H1 (cell line): Measurements from ENCODE around the gene ACADVL. TPM values are rescaled to one million over a fixed set of nuclear protein-coding genes. Genes with fewer than 3 reads are reported as not detected.

Source experiments
- CTCF ChIA-PET: fragments of 300-600 bp; sonication (Branson Sonifier 250); formaldehyde crosslinking; loops from one replicate; lab custom pipeline; 2021; ENCODE audit not compliant: partially characterized antibody; lab: Charles Lee
- POLR2A ChIA-PET: fragments of 300-600 bp; sonication (Branson Sonifier 250); formaldehyde crosslinking; loops from one replicate; lab custom pipeline; 2021; ENCODE audit warnings: inconsistent platforms; ENCODE audit not compliant: partially characterized antibody; lab: Charles Lee
- DNase-seq, 2 experiments: peaks; one replicate each; pipeline versions ENCODE4 v3.0.0 to v3.0.0-alpha.2; 2010 to 2022; ENCODE audit warnings: low spot score in 2 of 2, low read depth in 1 of 2, mixed read lengths in 1 of 2
- FAIRE-seq: peaks from 2 replicates; lab custom pipeline; 2011; peaks lifted over from hg19 to GRCh38; lab: Jason Lieb, UNC
- H2AFZ ChIP-seq: 2 replicates; pipeline ENCODE4 v1.8.1; 2012; ENCODE audit warnings: low read length, inconsistent platforms
- H2AK5ac ChIP-seq: 2 replicates; pipeline ENCODE4 v1.6.1; 2013; ENCODE audit warnings: low read depth, low read length
- H2BK120ac ChIP-seq: replicated peaks from 2 replicates; pipeline ENCODE3; 2013; ENCODE audit warnings: low read depth, low read length, inconsistent platforms
- H2BK12ac ChIP-seq: 2 replicates; pipeline ENCODE4 v1.6.1; 2013; ENCODE audit warnings: low read depth, low read length
- H2BK15ac ChIP-seq: 2 replicates; pipeline ENCODE4 v1.6.1; 2013; ENCODE audit warnings: low read length
- H2BK20ac ChIP-seq: 2 replicates; pipeline ENCODE4 v1.6.1; 2013; ENCODE audit warnings: low read length
- H2BK5ac ChIP-seq: 2 replicates; pipeline ENCODE4 v1.6.1; 2013; ENCODE audit warnings: low read depth, low read length
- H3K14ac ChIP-seq: 2 replicates; pipeline ENCODE4 v1.6.1; 2013; ENCODE audit warnings: inconsistent platforms; ENCODE audit not compliant: insufficient read length
- H3K18ac ChIP-seq: 2 replicates; pipeline ENCODE4 v1.6.1; 2013; ENCODE audit warnings: low read length; ENCODE audit errors: extremely low read depth
- H3K23ac ChIP-seq: 2 replicates; pipeline ENCODE4 v1.6.1; 2013; ENCODE audit warnings: inconsistent platforms; ENCODE audit not compliant: insufficient read length
- H3K23me2 ChIP-seq: 2 replicates; pipeline ENCODE4 v1.6.1; 2013; ENCODE audit warnings: low read depth, low read length
- H3K27ac ChIP-seq: 2 replicates; pipeline ENCODE4 v1.6.1; 2011; ENCODE audit warnings: low read depth, low read length, inconsistent platforms
- H3K27me3 ChIP-seq, 4 experiments: replicated peaks in 1 of 4; 1 replicate in 1 of 4; 2 replicates in 3 of 4; pipeline versions ENCODE4 v1.6.1 to v1.8.1; 2011 to 2013; ENCODE audit warnings: low read length in 3 of 4, mild to moderate bottlenecking in 3 of 4, inconsistent platforms in 2 of 4, mixed read lengths in 2 of 4, moderate library complexity in 1 of 4; ENCODE audit not compliant: control insufficient read depth in 3 of 4, insufficient read depth in 3 of 4; ENCODE audit errors: extremely low read depth in 1 of 4
- H3K36me3 ChIP-seq, 4 experiments: 2 replicates each; pipeline versions ENCODE4 v1.6.1 to v1.8.1; 2011 to 2013; ENCODE audit warnings: mild to moderate bottlenecking in 4 of 4, low read length in 3 of 4, moderate library complexity in 2 of 4, control low read depth in 1 of 4, inconsistent platforms in 1 of 4; ENCODE audit not compliant: insufficient read depth in 4 of 4, control insufficient read depth in 2 of 4
- H3K4ac ChIP-seq: replicated peaks from 2 replicates; pipeline ENCODE3; 2013; ENCODE audit warnings: low read length, low read depth, mixed read lengths, inconsistent platforms; ENCODE audit not compliant: insufficient read length
- H3K4me1 ChIP-seq, 4 experiments: replicated peaks in 1 of 4; 1 replicate in 1 of 4; 2 replicates in 3 of 4; pipeline versions ENCODE4 v1.6.1 to v1.8.1; 2011 to 2013; ENCODE audit warnings: low read length in 3 of 4, inconsistent platforms in 2 of 4, mixed read lengths in 1 of 4; ENCODE audit not compliant: insufficient read depth in 4 of 4, control insufficient read depth in 3 of 4
- H3K4me2 ChIP-seq, 2 experiments: 2 replicates each; pipeline versions ENCODE4 v1.6.1 to v1.8.1; 2011 to 2013; ENCODE audit warnings: low read depth in 2 of 2, low read length in 2 of 2, control low read depth in 1 of 2, inconsistent platforms in 1 of 2, mild to moderate bottlenecking in 1 of 2; ENCODE audit not compliant: insufficient read depth in 1 of 2
- H3K4me3 ChIP-seq, 4 experiments: fragments of 200-600, 300-600 bp in 1 of 4; sonication (generic), shearing (Covaris generic), sonication (Bioruptor Twin) in 1 of 4; 2 replicates each; pipeline versions ENCODE4 v1.5.1 to v1.8.1; 2011 to 2016; ENCODE audit warnings: low read length in 4 of 4, low read depth in 3 of 4, control low read depth in 2 of 4, inconsistent platforms in 2 of 4, mild to moderate bottlenecking in 2 of 4, mixed read lengths in 1 of 4, moderate library complexity in 1 of 4; ENCODE audit not compliant: insufficient read depth in 2 of 4; ENCODE audit errors: extremely low read depth in 1 of 4
- H3K56ac ChIP-seq: replicated peaks from 2 replicates; pipeline ENCODE3; 2013; ENCODE audit warnings: low read depth, mild to moderate bottlenecking, mixed read lengths, low read length, inconsistent platforms; ENCODE audit not compliant: insufficient read length
- H3K79me1 ChIP-seq: 2 replicates; pipeline ENCODE4 v1.6.1; 2013; ENCODE audit warnings: low read depth, low read length, control low read depth
- H3K79me2 ChIP-seq, 2 experiments: 2 replicates each; pipeline versions ENCODE4 v1.6.1 to v1.8.1; 2012 to 2013; ENCODE audit warnings: low read length in 2 of 2, mild to moderate bottlenecking in 2 of 2, inconsistent platforms in 1 of 2; ENCODE audit not compliant: insufficient read depth in 2 of 2, control insufficient read depth in 1 of 2
- H3K9ac ChIP-seq, 4 experiments: replicated peaks in 1 of 4; 1 replicate in 1 of 4; 2 replicates in 3 of 4; pipeline versions ENCODE4 v1.6.1 to v1.8.1; 2011 to 2013; ENCODE audit warnings: low read depth in 3 of 4, low read length in 3 of 4, control low read depth in 2 of 4, mild to moderate bottlenecking in 2 of 4, moderate library complexity in 2 of 4, inconsistent platforms in 1 of 4; ENCODE audit errors: extremely low read depth in 1 of 4
- H3K9me3 ChIP-seq, 2 experiments: 2 replicates each; pipeline versions ENCODE4 v1.6.1 to v1.8.1; 2012 to 2013; ENCODE audit warnings: mild to moderate bottlenecking in 2 of 2, moderate library complexity in 2 of 2, control low read depth in 1 of 2, inconsistent platforms in 1 of 2, low read depth in 1 of 2, low read length in 1 of 2, mixed read lengths in 1 of 2; ENCODE audit not compliant: insufficient read depth in 2 of 2
- H4K20me1 ChIP-seq, 2 experiments: replicated peaks in 1 of 2; 2 replicates each; pipeline versions ENCODE3 to v1.8.1; 2011 to 2013; ENCODE audit warnings: inconsistent platforms in 2 of 2, low read length in 2 of 2, mild to moderate bottlenecking in 1 of 2; ENCODE audit not compliant: insufficient read depth in 2 of 2, control insufficient read depth in 1 of 2
- H4K5ac ChIP-seq: 2 replicates; pipeline ENCODE4 v1.6.1; 2013; ENCODE audit warnings: low read length, low read depth, mixed read lengths, inconsistent platforms; ENCODE audit not compliant: insufficient read length
- H4K8ac ChIP-seq: 2 replicates; pipeline ENCODE4 v1.8.0; 2013; ENCODE audit warnings: mild to moderate bottlenecking, moderate library complexity, low read length, inconsistent platforms; ENCODE audit not compliant: insufficient read depth; ENCODE audit errors: extremely low read depth
- H4K91ac ChIP-seq: replicated peaks from 2 replicates; pipeline ENCODE3; 2013; ENCODE audit warnings: low read length, mixed read lengths, inconsistent platforms; ENCODE audit not compliant: insufficient read length
- EP300 ChIP-seq, 2 experiments: IDR thresholded peaks; 1 replicate in 1 of 2; 2 replicates in 1 of 2; pipeline ENCODE4 v1.6.1; 2011 to 2012; ENCODE audit warnings: low read depth in 2 of 2, low read length in 2 of 2, mild to moderate bottlenecking in 2 of 2, borderline replicate concordance in 1 of 2, inconsistent platforms in 1 of 2, moderate library complexity in 1 of 2
- HDAC6 ChIP-seq: IDR thresholded peaks from one replicate; pipeline ENCODE4 v1.7.1; 2012; ENCODE audit warnings: low read depth, mild to moderate bottlenecking, inconsistent platforms, low read length, moderate library complexity
- MAFK ChIP-seq: IDR thresholded peaks from 2 replicates; pipeline ENCODE4 v1.6.1; 2012; ENCODE audit warnings: low read depth, mild to moderate bottlenecking, improper control_type of control experiment, low read length
- WGBS, 2 experiments: shearing (Covaris generic) in 1 of 2; methylation state at CpG; one replicate each; pipeline versions ENCODE4 v1.1.6 to v1.1.7; 2013 to 2015; ENCODE audit warnings: low lambda C conversion rate in 2 of 2, mixed read lengths in 2 of 2, inconsistent platforms in 1 of 2, low coverage in 1 of 2, missing lambda C conversion rate in 1 of 2; ENCODE audit not compliant: insufficient replicate concordance in 2 of 2, insufficient coverage in 1 of 2, insufficient read length in 1 of 2; ENCODE audit errors: extremely low coverage in 1 of 2, missing lambda C conversion rate in 1 of 2; 5-methylcytosine and 5-hydroxymethylcytosine counted together
- polyA plus RNA-seq, 7 experiments: library from polyadenylated mRNA; depleted of rRNA in 3 of 7; stranded (reverse) in 5 of 7; unstranded in 2 of 7; fragments of >200 nt in 5 of 7; fragments of 200-250 nt in 2 of 7; gene quantifications; 1 replicate in 5 of 7; 2 replicates in 1 of 7; 4 replicates in 1 of 7; pipeline versions ENCODE4 v1.2.1 to v1.2.3, GENCODE V29; 2011 to 2013; ENCODE audit warnings: missing spikeins in 2 of 7, mixed read lengths in 2 of 7
- total RNA-seq: library from RNA; stranded (reverse); fragmentation: NEBNext Ultra II Directional; extraction: Animal tissue kit (Norgen Biotek cat#: 25700); gene quantifications from 2 replicates; pipeline ENCODE4 v1.2.1, GENCODE V29; 2021
- TF ChIP-seq, protein P1 (sequence below): IDR thresholded peaks from 2 replicates; pipeline ENCODE4 v1.6.1; 2011; ENCODE audit warnings: low read depth, mild to moderate bottlenecking, low read length; ENCODE audit not compliant: insufficient read depth

ACADVL gene
- total and polyA plus RNA-seq, 2 of the 8 experiments (the other 6 are each of a cell fraction or from before 2014, with no cell fraction given) = 181 to 231 TPM

DNA sequence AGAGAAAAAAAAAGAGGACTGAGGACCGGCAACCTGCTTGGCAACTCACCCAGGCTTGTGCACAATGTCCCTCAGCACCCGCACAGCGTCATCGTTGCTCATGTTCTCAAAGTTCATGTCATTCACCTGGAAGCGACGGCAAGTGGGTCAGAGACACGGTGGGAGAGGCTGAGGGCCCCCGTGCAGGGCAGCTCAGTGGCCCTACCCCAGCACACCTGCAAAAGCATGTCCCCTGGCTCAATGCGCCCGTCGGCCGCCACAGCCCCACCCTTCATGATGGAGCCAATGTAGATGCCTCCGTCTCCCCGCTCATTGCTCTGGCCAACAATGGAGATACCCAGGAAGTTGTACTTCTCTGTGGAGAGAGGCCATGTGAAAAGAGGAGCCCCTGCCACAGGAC, 9.2 kb downstream of the ACADVL start:
- H3K4me2 ChIP-seq = no peak overlapping the region
- FAIRE-seq = no peak

More for the DNA sequence above, 9.2 kb downstream of the ACADVL start:
- CTCF ChIA-PET = interaction anchor here (4.0 kb wide), 1 partner anchor 8 kb away, joined by 24 read pairs; the partner anchor contains the start of genes ACADVL and DLG4
- H2AFZ ChIP-seq = no peak overlapping the region
- no peak overlapping the region for H2BK20ac ChIP-seq
- no peak overlapping the region for H2BK120ac ChIP-seq
- H4K91ac ChIP-seq = no peak overlapping the region
- H3K9ac ChIP-seq = no peak overlapping the region
- peaks cover 15 to 56% (median 47%) of the 10 kb centered on the region in 4 experiments for H3K36me3 ChIP-seq
- no peaks in the 10 kb centered on the region; a peak in 1 of 7 replicates for H3K4me1 ChIP-seq
- no peak for DNase-seq
- H3K79me2 ChIP-seq = peaks cover 13 to 39% of the 10 kb centered on the region in 2 experiments
- H2BK12ac ChIP-seq = no peak overlapping the region
- no peak overlapping the region for H2BK15ac ChIP-seq
- H3K23ac ChIP-seq = no peak overlapping the region
- no peak overlapping the region for H3K4ac ChIP-seq
- no peak overlapping the region for H3K18ac ChIP-seq
- H3K27ac ChIP-seq = no peak overlapping the region
- no peak overlapping the region for H4K8ac ChIP-seq
- no peaks in the 10 kb centered on the region for H3K23me2 ChIP-seq
- peaks cover 10% of the 10 kb centered on the region for H3K79me1 ChIP-seq
- TF ChIP-seq HDAC6 = no peak
- no peak for TF ChIP-seq EP300 (IDR thresholded peaks at IDR 0.05; ENCODE audit: borderline replicate concordance in 1 of 2, low read depth in 2 of 2, low read length in 2 of 2)
- TF ChIP-seq, protein P1, sequence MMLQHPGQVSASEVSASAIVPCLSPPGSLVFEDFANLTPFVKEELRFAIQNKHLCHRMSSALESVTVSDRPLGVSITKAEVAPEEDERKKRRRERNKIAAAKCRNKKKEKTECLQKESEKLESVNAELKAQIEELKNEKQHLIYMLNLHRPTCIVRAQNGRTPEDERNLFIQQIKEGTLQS = no peak
- TF ChIP-seq MAFK = no peak
- H2AK5ac ChIP-seq = no peak overlapping the region
- no peak overlapping the region for H3K14ac ChIP-seq
- H3K4me3 ChIP-seq = no peak overlapping the region
- H4K5ac ChIP-seq = no peak overlapping the region
- H4K20me1 ChIP-seq = peaks cover 14 to 39% of the 10 kb centered on the region in 2 experiments
- no peak overlapping the region for H2BK5ac ChIP-seq
- no peaks in the 10 kb centered on the region for H3K9me3 ChIP-seq
- POLR2A ChIA-PET = interaction anchor here (1.1 to 19.7 kb wide), 2 partner anchors 7 to 10 kb away, joined by 3 to 386 read pairs; partner anchors contain the start of genes ACADVL, DLG4 and PHF23
- WGBS, 2 experiments = 95% methylated on average over 10 of the region's 14 CpGs; no CpG with 5 or more reads in 1 of the 2 experiments
- no peaks in the 10 kb centered on the region for H3K27me3 ChIP-seq
- no peak overlapping the region for H3K56ac ChIP-seq
